ENCODE measurements around the gene SEMA3E.

Gene SEMA3E

GRCh38 chr7:83528925-83529423 is 120.0 kb downstream of the SEMA3E start:
- Histone ChIP-seq H3K4me3 (replicated peaks; ENCODE audit: insufficient read depth, low read length) (no peak overlapping the region), H3K27ac (replicated peaks) (no peak overlapping the region), H3K27me3 (ENCODE audit: insufficient read depth, poor library complexity, severe bottlenecking) (no peaks in the 10 kb centered on the region)
- no peak for TF ChIP-seq POLR2AphosphoS5 (IDR thresholded peaks at IDR 0.05; ENCODE audit: low read depth)
- TF ChIP-seq SPI1 (IDR thresholded peaks at IDR 0.05; ENCODE audit: borderline replicate concordance, low read depth) = no peak
- no peak for TF ChIP-seq REST (IDR thresholded peaks at IDR 0.05; ENCODE audit: insufficient replicate concordance, low read depth)
- TF ChIP-seq GABPA (IDR thresholded peaks at IDR 0.05; ENCODE audit: low read depth) = no peak
- TF ChIP-seq CTCF (IDR thresholded peaks at IDR 0.05; ENCODE audit: insufficient read depth, low read length) = no peak
- DNase-seq (ENCODE audit: low read depth in 1 of 2, low spot score in 1 of 2) = no peak

GRCh38 chr7:83524277-83525075 is 124.5 kb downstream of the SEMA3E start:
- no peak overlapping the region for H3K4me3 ChIP-seq (replicated peaks; ENCODE audit: insufficient read depth, low read length)
- DNase-seq (ENCODE audit: low read depth in 1 of 2, low spot score in 1 of 2) = no peak
- no peak overlapping the region for H3K27ac ChIP-seq (replicated peaks)
- no peaks in the 10 kb centered on the region for H3K27me3 ChIP-seq (ENCODE audit: insufficient read depth, poor library complexity, severe bottlenecking)
- no peak for TF ChIP-seq POLR2AphosphoS5 (IDR thresholded peaks at IDR 0.05; ENCODE audit: low read depth)
- TF ChIP-seq GABPA (IDR thresholded peaks at IDR 0.05; ENCODE audit: low read depth) = no peak
- no peak for TF ChIP-seq SPI1 (IDR thresholded peaks at IDR 0.05; ENCODE audit: borderline replicate concordance, low read depth)
- TF ChIP-seq REST (IDR thresholded peaks at IDR 0.05; ENCODE audit: insufficient replicate concordance, low read depth) = no peak
- no peak for TF ChIP-seq CTCF (IDR thresholded peaks at IDR 0.05; ENCODE audit: insufficient read depth, low read length)

- H3K4me3 ChIP-seq (replicated peaks; ENCODE audit: insufficient read depth, low read length) = no peak overlapping the region
- no peak for DNase-seq (ENCODE audit: low read depth in 1 of 2, low spot score in 1 of 2)
- TF ChIP-seq SPI1 (IDR thresholded peaks at IDR 0.05; ENCODE audit: borderline replicate concordance, low read depth) (no peak), REST (IDR thresholded peaks at IDR 0.05; ENCODE audit: insufficient replicate concordance, low read depth) (no peak), CTCF (IDR thresholded peaks at IDR 0.05; ENCODE audit: insufficient read depth, low read length) (no peak), GABPA (IDR thresholded peaks at IDR 0.05; ENCODE audit: low read depth) (no peak), POLR2AphosphoS5 (IDR thresholded peaks at IDR 0.05; ENCODE audit: low read depth) (no peak)
- H3K27me3 ChIP-seq (ENCODE audit: insufficient read depth, poor library complexity, severe bottlenecking) = no peaks in the 10 kb centered on the region
- H3K27ac ChIP-seq (replicated peaks) = no peak overlapping the region
These were observed 128.2 kb downstream of the SEMA3E start for GRCh38 chr7:83520726-83521125.
